BE2C (cell line): ENCODE data around the gene NMD3.

ENCODE experiments used
- DNase-seq: peaks from one replicate; pipeline ENCODE4 v3.0.0-alpha.2; 2020
- H3K27me3 ChIP-seq: fragments of 250-450 bp; sonication (Bioruptor Pico); 2 replicates; pipeline ENCODE4 v1.5.1; 2020; ENCODE audit warnings: mild to moderate bottlenecking
- H3K36me3 ChIP-seq: fragments of 250-450 bp; sonication (Bioruptor Pico); 2 replicates; pipeline ENCODE4 v1.5.1; 2020; ENCODE audit warnings: mild to moderate bottlenecking
- H3K4me1 ChIP-seq: fragments of 250-450 bp; sonication (Bioruptor Pico); 2 replicates; pipeline ENCODE4 v1.5.1; 2020
- H3K4me3 ChIP-seq: 2 replicates; pipeline ENCODE4 v1.5.1; 2011; ENCODE audit warnings: low read depth, low read length
- H3K9me3 ChIP-seq: fragments of 250-450 bp; sonication (Bioruptor Pico); 2 replicates; pipeline ENCODE4 v1.5.1; 2020
- CTCF ChIP-seq: IDR thresholded peaks from 2 replicates; pipeline ENCODE4 v1.5.1; 2012; ENCODE audit warnings: mild to moderate bottlenecking, low read depth, low read length

The NMD3 gene

GRCh38 chr3:161293381-161293780 lies 72.3 kb downstream of the NMD3 start:
- Histone ChIP-seq H3K9me3 (no peaks in the 10 kb centered on the region), H3K36me3 (no peaks in the 10 kb centered on the region), H3K4me3 (no peak overlapping the region), H3K4me1 (no peaks in the 10 kb centered on the region), H3K27me3 (no peaks in the 10 kb centered on the region)
- DNase-seq = no peak
- TF ChIP-seq CTCF = no peak

DNA sequence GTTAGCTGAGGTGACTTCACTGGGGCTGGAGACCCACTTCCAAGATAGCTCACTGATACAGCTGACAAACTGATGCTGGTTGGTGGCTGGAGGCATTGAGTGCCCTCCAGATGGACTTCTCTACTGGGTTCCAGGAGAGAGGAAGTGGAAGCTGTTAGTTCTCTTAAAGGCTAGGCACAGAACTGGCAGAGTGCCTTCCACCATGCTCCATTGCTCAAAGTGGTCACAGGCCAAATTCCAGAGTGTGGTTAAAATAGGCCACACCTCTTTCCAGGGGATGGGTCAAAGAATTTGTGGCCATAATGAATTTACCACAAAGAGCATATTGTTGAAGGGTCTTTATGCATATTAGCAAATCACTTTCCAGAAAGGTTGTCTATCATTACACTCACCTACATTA lies 74.2 kb downstream of the NMD3 start:
- Histone ChIP-seq H3K27me3 (no peaks in the 10 kb centered on the region), H3K4me3 (no peak overlapping the region), H3K36me3 (no peaks in the 10 kb centered on the region), H3K4me1 (no peaks in the 10 kb centered on the region; the same call in 1 of the 2 replicates), H3K9me3 (no peaks in the 10 kb centered on the region)
- no peak for TF ChIP-seq CTCF
- DNase-seq = no peak

DNA sequence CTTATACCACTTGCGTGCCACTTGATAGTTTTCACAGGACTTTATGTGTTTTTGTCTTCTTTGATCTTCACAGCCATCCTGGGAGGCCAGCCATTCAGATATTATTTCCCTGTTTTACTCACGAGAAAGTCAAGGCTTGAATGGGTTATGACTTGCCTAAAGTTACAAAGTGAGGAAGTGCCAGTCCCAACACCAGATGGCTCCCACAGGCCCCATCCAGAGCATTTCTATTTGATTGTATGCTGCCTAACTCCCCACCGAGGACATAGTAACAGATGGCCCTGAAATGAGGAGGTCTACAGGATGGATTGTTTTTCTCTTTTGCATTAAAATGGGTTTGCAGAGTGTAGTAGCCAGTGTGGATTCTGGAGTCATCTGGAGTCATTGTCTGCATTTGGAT lies 75.7 kb downstream of the NMD3 start:
- no peaks in the 10 kb centered on the region for H3K36me3 ChIP-seq
- no peaks in the 10 kb centered on the region; the same call in 1 of the 2 replicates for H3K4me1 ChIP-seq
- H3K4me3 ChIP-seq = no peak overlapping the region
- no peaks in the 10 kb centered on the region for H3K9me3 ChIP-seq
- no peaks in the 10 kb centered on the region for H3K27me3 ChIP-seq
- DNase-seq = no peak
- TF ChIP-seq CTCF = no peak
